Upper lobe of left lung (tissue), 6 donors: ENCODE results near the gene C2orf68. TPM values are rescaled to one million over a fixed set of nuclear protein-coding genes. Genes with fewer than 3 reads are reported as not detected.

Experiments used
- ATAC-seq, 2 donors: fragments of 200-7000 bp; cut with Tn5 transposase; one replicate each; pipeline ENCODE4 v1.9.1; 2022; ENCODE audit warnings: mild to moderate bottlenecking in 2 of 2, moderate library complexity in 2 of 2; ENCODE audit not compliant: low FRiP score in 2 of 2
- DNase-seq, 2 donors: peaks; one replicate each; pipeline ENCODE4 v3.0.0-alpha.2; 2019 to 2020
- H3K27ac ChIP-seq, 4 donors: fragments of 200-600 bp; sonication (generic); one replicate each; pipeline ENCODE4 v1.5.1; 2016 to 2019
- H3K27me3 ChIP-seq, 4 donors: fragments of 200-600 bp; sonication (generic); one replicate each; pipeline ENCODE4 v1.5.1; 2017 to 2019
- H3K36me3 ChIP-seq, 4 donors: fragments of 200-600 bp; sonication (generic); one replicate each; pipeline ENCODE4 v1.5.1; 2016 to 2019
- H3K4me1 ChIP-seq, 4 donors: fragments of 200-600 bp; sonication (generic); one replicate each; pipeline ENCODE4 v1.5.1; 2018 to 2019
- H3K4me3 ChIP-seq, 4 donors: fragments of 200-600 bp; sonication (generic); one replicate each; pipeline ENCODE4 v1.5.1; 2017 to 2019; ENCODE audit warnings: mild to moderate bottlenecking in 2 of 4, moderate library complexity in 1 of 4
- H3K9me3 ChIP-seq, 4 donors: fragments of 200-600 bp; sonication (generic); one replicate each; pipeline ENCODE4 v1.5.1; 2018 to 2019
- CTCF ChIP-seq, 6 experiments: fragments of 450-650 bp in 4 of 6; fragments of 200-600 bp in 2 of 6; sonication (generic) in 2 of 6; IDR thresholded peaks; one replicate each; pipeline ENCODE4 v1.5.1; 2016 to 2019; ENCODE audit warnings: antibody characterized with exemption in 6 of 6
- EP300 ChIP-seq, 4 donors: sonication (generic); formaldehyde crosslinking; IDR thresholded peaks; one replicate each; pipeline ENCODE4 v1.5.1; 2017; ENCODE audit warnings: antibody characterized with exemption in 4 of 4, control low read depth in 2 of 4
- POLR2A ChIP-seq, 4 donors: fragments of 450-650 bp; IDR thresholded peaks; one replicate each; pipeline ENCODE4 v1.5.1; 2016 to 2017; ENCODE audit warnings: antibody characterized with exemption in 4 of 4, mild to moderate bottlenecking in 2 of 4
- POLR2AphosphoS5 ChIP-seq, 2 donors: sonication (generic); formaldehyde crosslinking; IDR thresholded peaks; one replicate each; pipeline ENCODE4 v1.5.1; 2017; ENCODE audit warnings: antibody characterized with exemption in 2 of 2
- WGBS, 2 donors: methylation state at CpG; one replicate each; pipeline ENCODE4 v1.1.5; 2017 to 2018; 5-methylcytosine and 5-hydroxymethylcytosine counted together
- total RNA-seq, 6 donors: library from RNA; depleted of rRNA in 4 of 6; stranded (reverse); fragments of >200 nt in 4 of 6; gene quantifications; one replicate each; pipeline versions ENCODE4 v1.1.0 to v1.2.1, GENCODE V29; 2016 to 2021
- donor health status: DM: no; HTN: no; CAD: no; lungs with moderate emphysema.
- donor health status: DM: no; HTN: yes; CAD: no; lungs with severe emphysema.

C2orf68 gene
- total RNA-seq, 6 donors from 2014 or later, result 24.6 to 46.1 (median 34.0) TPM

GRCh38 chr2:85589982-85590791, 21.7 kb downstream of the C2orf68 start:
- Histone ChIP-seq H3K27ac (peak overlapping the region; percentile 89 to 97 (median 96)), H3K27me3 (no peaks in the 10 kb centered on the region), H3K36me3 (peaks cover 0 to 7% (median 0%) of the 10 kb centered on the region in 4 donors), H3K4me1 (peaks cover 79 to 84% (median 83%) of the 10 kb centered on the region in 4 donors), H3K9me3 (no peaks in the 10 kb centered on the region), H3K4me3 (peak overlapping the region in 1 of 4 donors; percentile 11)
- ATAC-seq, result peak; percentile 51 to 80
- DNase-seq, result peak in 1 of 2 donors; percentile 79
- TF ChIP-seq POLR2A (IDR thresholded peaks at IDR 0.05) (peak in 1 of 4 donors; percentile 39), CTCF (IDR thresholded peaks at IDR 0.05) (no peak), EP300 (IDR thresholded peaks at IDR 0.05) (peak in 2 of 4 donors; percentile 51 to 55), POLR2AphosphoS5 (IDR thresholded peaks at IDR 0.05) (peak; percentile 43 to 80)
- 22 to 38% methylated on average over 7 of the region's 7 CpGs for WGBS, 2 donors

- ATAC-seq (no peak), DNase-seq (no peak)
- Histone ChIP-seq H3K9me3 (no peaks in the 10 kb centered on the region), H3K4me1 (peaks cover 74 to 85% (median 84%) of the 10 kb centered on the region in 4 donors), H3K4me3 (no peak overlapping the region), H3K27ac (peak overlapping the region; percentile 89 to 97 (median 96)), H3K36me3 (peaks cover 0 to 7% (median 0%) of the 10 kb centered on the region in 4 donors), H3K27me3 (no peaks in the 10 kb centered on the region)
- TF ChIP-seq CTCF (IDR thresholded peaks at IDR 0.05), result no peak
- TF ChIP-seq POLR2A (IDR thresholded peaks at IDR 0.05), result no peak
- TF ChIP-seq POLR2AphosphoS5 (IDR thresholded peaks at IDR 0.05), result no peak
- no peak for TF ChIP-seq EP300 (IDR thresholded peaks at IDR 0.05)
- WGBS, 2 donors, result 77 to 78% methylated on average over 4 of the region's 4 CpGs
Measured at GRCh38 chr2:85589181-85589580, 22.7 kb downstream of the C2orf68 start.

- Histone ChIP-seq H3K9me3 (no peaks in the 10 kb centered on the region), H3K27ac (peak overlapping the region; percentile 89 to 97 (median 96)), H3K36me3 (peaks cover 0 to 7% (median 0%) of the 10 kb centered on the region in 4 donors), H3K4me1 (peaks cover 77 to 87% (median 85%) of the 10 kb centered on the region in 4 donors), H3K27me3 (no peaks in the 10 kb centered on the region), H3K4me3 (no peak overlapping the region)
- no peak for ATAC-seq
- no peak for DNase-seq
- TF ChIP-seq CTCF (IDR thresholded peaks at IDR 0.05) (no peak), POLR2A (IDR thresholded peaks at IDR 0.05) (no peak), POLR2AphosphoS5 (IDR thresholded peaks at IDR 0.05) (no peak), EP300 (IDR thresholded peaks at IDR 0.05) (no peak)
- 61 to 80% methylated on average over 4 of the region's 4 CpGs for WGBS, 2 donors
Measured at GRCh38 chr2:85588645-85589044, 23.2 kb downstream of the C2orf68 start.

GRCh38 chr2:85588236-85588635, 23.6 kb downstream of the C2orf68 start:
- H3K27me3 ChIP-seq, result no peaks in the 10 kb centered on the region
- H3K27ac ChIP-seq, result peak overlapping the region; percentile 89 to 97 (median 96)
- no peaks in the 10 kb centered on the region for H3K9me3 ChIP-seq
- H3K36me3 ChIP-seq, result peaks cover 0 to 8% (median 0%) of the 10 kb centered on the region in 4 donors
- H3K4me1 ChIP-seq, result peaks cover 81 to 90% (median 89%) of the 10 kb centered on the region in 4 donors
- H3K4me3 ChIP-seq, result no peak overlapping the region
- no peak for DNase-seq
- 40 to 46% methylated on average over 4 of the region's 4 CpGs for WGBS, 2 donors
- ATAC-seq, result no peak
- no peak for TF ChIP-seq POLR2A (IDR thresholded peaks at IDR 0.05)
- no peak for TF ChIP-seq EP300 (IDR thresholded peaks at IDR 0.05)
- TF ChIP-seq POLR2AphosphoS5 (IDR thresholded peaks at IDR 0.05), result no peak
- no peak for TF ChIP-seq CTCF (IDR thresholded peaks at IDR 0.05)
